ENCODE results near the gene DYNC2H1. TPM values are rescaled to one million over a fixed set of nuclear protein-coding genes. Genes with fewer than 3 reads are reported as not detected.
A peak's percentile ranks its signal among the peaks of the same experiment; 100 is the strongest.

DYNC2H1 gene
- total and polyA plus RNA-seq, 3 donors from 2014 or later, result 28.7 to 43.1 (median 31.5) TPM

DNA sequence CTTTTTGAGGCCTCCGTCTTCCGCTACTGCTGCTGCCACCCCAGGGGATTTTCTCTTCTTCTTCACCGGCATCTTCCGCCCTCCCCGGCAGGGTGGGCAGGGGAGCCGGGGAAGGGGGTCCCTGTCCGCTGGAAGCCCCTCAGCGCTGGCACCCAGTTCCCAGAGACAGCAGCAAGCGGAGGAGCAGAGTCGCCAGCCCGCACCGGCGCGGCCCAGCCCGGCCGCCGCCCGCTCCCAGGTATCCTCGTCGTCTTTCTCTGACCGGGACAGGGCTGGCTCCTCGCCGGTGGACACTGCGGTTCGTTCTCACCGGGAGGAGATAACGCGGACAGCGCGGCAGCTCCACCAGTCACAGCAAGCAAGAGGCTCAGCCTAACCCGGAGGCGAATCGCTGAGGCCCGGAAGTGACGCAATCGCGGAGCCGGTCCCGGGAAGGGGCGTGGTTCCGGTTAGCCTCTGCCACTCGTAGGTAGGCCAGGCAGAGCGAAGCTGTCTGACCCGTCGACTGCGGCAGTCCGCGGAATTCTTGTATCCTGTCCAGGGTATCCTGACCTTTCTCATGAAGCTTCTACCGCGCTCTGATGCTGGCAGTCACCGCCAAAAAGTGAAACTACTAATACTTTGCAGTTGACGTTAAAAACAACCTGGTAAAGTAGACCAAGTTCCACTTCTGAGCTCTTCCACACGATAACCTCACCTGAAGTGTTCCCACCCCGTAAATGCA lies 17.3 kb upstream of the DYNC2H1 start, which contains the start of gene DCUN1D5:
DCUN1D5 (minus strand) TSS at position 360 of the 724 bp plus-strand sequence; CDS start at position 72, 288 bp downstream.
- peak within 1 kb of the TSS; percentile 71 to 87 for H3K27ac ChIP-seq
- TF ChIP-seq POLR2A (IDR thresholded peaks at IDR 0.05) (peak; percentile 71), CTCF (IDR thresholded peaks at IDR 0.05) (no peak)
- intact Hi-C loops (cut with DNase I; ENCODE audit: low total_unique reads), result no loop called here
- no peaks in the 10 kb centered on the region for H3K9me3 ChIP-seq
- WGBS, 2 donors, result 0% methylated on average over 27 to 52 of the region's 54 CpGs
- H3K27me3 ChIP-seq, result no peaks in the 10 kb centered on the region
- no peaks in the 10 kb centered on the region for H3K36me3 ChIP-seq (ENCODE audit: low read depth, missing control alignments)
- peaks cover 16% of the 10 kb centered on the region for H3K4me1 ChIP-seq
- H3K4me3 ChIP-seq, result peak within 1 kb of the TSS; percentile 92 to 93
- peak; percentile 98 for DNase-seq

GRCh38 chr11:103097279-103097678 lies 11.9 kb upstream of the DYNC2H1 start:
- Histone ChIP-seq H3K9me3 (no peaks in the 10 kb centered on the region), H3K36me3 (ENCODE audit: low read depth, missing control alignments) (no peaks in the 10 kb centered on the region), H3K27ac (no peak overlapping the region), H3K4me3 (no peak overlapping the region), H3K4me1 (peaks cover 5% of the 10 kb centered on the region), H3K27me3 (no peaks in the 10 kb centered on the region)
- no peak for DNase-seq
- TF ChIP-seq POLR2A (IDR thresholded peaks at IDR 0.05), result no peak
- TF ChIP-seq CTCF (IDR thresholded peaks at IDR 0.05), result no peak
- intact Hi-C loops (cut with DNase I; ENCODE audit: low total_unique reads), result no loop called here

DNA sequence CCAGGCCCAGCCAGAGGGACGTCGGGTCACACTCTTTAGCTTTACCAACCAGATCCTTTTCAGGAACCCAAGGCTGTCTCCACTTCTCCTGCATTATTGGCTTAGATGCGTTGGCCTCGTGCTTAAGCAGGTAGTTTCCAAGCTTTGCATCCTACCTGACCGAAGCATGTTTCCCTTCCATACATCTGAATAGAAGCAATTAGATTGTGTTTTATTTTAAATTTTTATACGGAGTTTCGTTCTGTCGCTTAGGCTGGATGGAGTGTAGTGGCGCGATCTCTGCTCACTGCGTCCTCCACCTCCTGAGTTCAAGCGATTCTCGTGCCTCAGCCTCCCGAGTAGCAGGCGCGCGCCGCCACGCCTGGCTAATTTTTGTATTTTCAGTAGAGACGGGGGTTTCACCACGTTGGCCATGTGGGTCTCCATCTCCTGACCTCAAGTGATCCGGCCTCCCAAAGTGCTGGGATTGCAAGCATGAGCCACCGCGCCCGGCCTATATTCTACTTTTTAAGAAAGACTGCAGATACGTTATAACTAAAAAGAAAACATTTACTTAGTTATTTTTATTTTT lies 677 bp downstream of the DYNC2H1 start:
- TF ChIP-seq CTCF (IDR thresholded peaks at IDR 0.05), result no peak
- TF ChIP-seq POLR2A (IDR thresholded peaks at IDR 0.05), result no peak
- no peaks in the 10 kb centered on the region for H3K9me3 ChIP-seq
- 9% methylated on average over 26 of the region's 26 CpGs for WGBS, 2 donors
- H3K27me3 ChIP-seq, result no peaks in the 10 kb centered on the region
- no peaks in the 10 kb centered on the region for H3K36me3 ChIP-seq (ENCODE audit: low read depth, missing control alignments)
- H3K27ac ChIP-seq, result peak overlapping the region; percentile 13 to 44
- intact Hi-C loops (cut with DNase I; ENCODE audit: low total_unique reads), result no loop called here
- H3K4me3 ChIP-seq, result peak overlapping the region; percentile 73 to 78
- H3K4me1 ChIP-seq, result peaks cover 5% of the 10 kb centered on the region
- peak; percentile 19 for DNase-seq

GRCh38 chr11:103110391-103110790 lies 1.2 kb downstream of the DYNC2H1 start:
- intact Hi-C loops (cut with DNase I; ENCODE audit: low total_unique reads), result no loop called here
- Histone ChIP-seq H3K27me3 (no peaks in the 10 kb centered on the region), H3K9me3 (no peaks in the 10 kb centered on the region), H3K4me3 (peak overlapping the region; percentile 73 to 78), H3K36me3 (ENCODE audit: low read depth, missing control alignments) (no peaks in the 10 kb centered on the region), H3K4me1 (peaks cover 5% of the 10 kb centered on the region), H3K27ac (no peak overlapping the region)
- TF ChIP-seq CTCF (IDR thresholded peaks at IDR 0.05), result no peak
- no peak for TF ChIP-seq POLR2A (IDR thresholded peaks at IDR 0.05)
- no peak for DNase-seq
